Astrocyte (in vitro differentiated cells and primary cell): ENCODE data around the gene FAM81B. TPM values are rescaled to one million over a fixed set of nuclear protein-coding genes. Genes with fewer than 3 reads are reported as not detected.

Experiments used
- DNase-seq: peaks from one replicate; pipeline ENCODE4 v3.0.0-alpha.2; 2010; ENCODE audit warnings: low read depth
- FAIRE-seq: peaks from 2 replicates; lab custom pipeline; 2011; peaks lifted over from hg19 to GRCh38; lab: Jason Lieb, UNC
- H2AFZ ChIP-seq: 2 replicates; pipeline ENCODE4 v1.6.0; 2012; ENCODE audit warnings: low read depth, low read length, inconsistent platforms
- H3K27ac ChIP-seq: 2 replicates; pipeline ENCODE4 v1.5.1; 2011; ENCODE audit warnings: low read depth, low read length, inconsistent platforms
- H3K27me3 ChIP-seq: 2 replicates; pipeline ENCODE4 v1.6.0; 2011; ENCODE audit warnings: low read length, inconsistent platforms; ENCODE audit not compliant: insufficient read depth
- H3K36me3 ChIP-seq: 2 replicates; pipeline ENCODE4 v1.5.1; 2011; ENCODE audit warnings: low read length, inconsistent platforms; ENCODE audit not compliant: insufficient read depth
- H3K4me1 ChIP-seq: 2 replicates; pipeline ENCODE4 v1.5.1; 2011; ENCODE audit warnings: low read length, inconsistent platforms; ENCODE audit not compliant: insufficient read depth
- H3K4me2 ChIP-seq: 2 replicates; pipeline ENCODE4 v1.6.0; 2012; ENCODE audit warnings: low read length, inconsistent platforms
- H3K4me3 ChIP-seq: 2 replicates; pipeline ENCODE4 v1.5.1; 2011; ENCODE audit warnings: low read depth, mild to moderate bottlenecking, low read length, inconsistent platforms; ENCODE audit not compliant: insufficient read depth
- H3K79me2 ChIP-seq: 2 replicates; pipeline ENCODE4 v1.6.0; 2012; ENCODE audit warnings: mild to moderate bottlenecking, low read length, inconsistent platforms; ENCODE audit not compliant: insufficient read depth
- H3K9ac ChIP-seq: 2 replicates; pipeline ENCODE4 v1.6.0; 2012; ENCODE audit warnings: mild to moderate bottlenecking, low read length, inconsistent platforms
- H3K9me3 ChIP-seq: 2 replicates; pipeline ENCODE4 v1.5.1; 2012; ENCODE audit warnings: low read depth, mild to moderate bottlenecking, low read length, inconsistent platforms; ENCODE audit not compliant: insufficient read depth
- H4K20me1 ChIP-seq: 2 replicates; pipeline ENCODE4 v1.6.0; 2012; ENCODE audit warnings: low read length, inconsistent platforms; ENCODE audit not compliant: insufficient read depth
- H3K27ac Mint-ChIP-seq: one replicate; pipeline ENCODE4 v1.8.0; 2021; ENCODE audit warnings: mild to moderate bottlenecking, mixed read lengths; ENCODE audit not compliant: unreplicated experiment
- H3K27me3 Mint-ChIP-seq: one replicate; pipeline ENCODE4 v1.8.0; 2021; ENCODE audit warnings: low read depth, mixed read lengths; ENCODE audit not compliant: unreplicated experiment
- H3K36me3 Mint-ChIP-seq: one replicate; pipeline ENCODE4 v1.8.0; 2021; ENCODE audit warnings: low read depth, mixed read lengths; ENCODE audit not compliant: unreplicated experiment
- H3K4me1 Mint-ChIP-seq: one replicate; pipeline ENCODE4 v1.8.0; 2021; ENCODE audit warnings: low read depth, mixed read lengths; ENCODE audit not compliant: unreplicated experiment
- H3K4me3 Mint-ChIP-seq: one replicate; pipeline ENCODE4 v1.8.0; 2021; ENCODE audit warnings: mild to moderate bottlenecking, moderate library complexity, mixed read lengths; ENCODE audit not compliant: unreplicated experiment
- H3K9me3 Mint-ChIP-seq: one replicate; pipeline ENCODE4 v1.8.0; 2021; ENCODE audit warnings: mild to moderate bottlenecking, mixed read lengths; ENCODE audit not compliant: unreplicated experiment
- CTCF ChIP-seq: IDR thresholded peaks from 2 replicates; pipeline ENCODE4 v1.5.1; 2011; ENCODE audit warnings: low read depth, mild to moderate bottlenecking, inconsistent platforms, low read length, moderate library complexity; ENCODE audit not compliant: insufficient read depth
- EZH2 ChIP-seq: IDR thresholded peaks from 2 replicates; pipeline ENCODE4 v1.6.1; 2012; ENCODE audit warnings: mild to moderate bottlenecking, low read length, inconsistent platforms; ENCODE audit not compliant: insufficient read depth
- total RNA-seq: library from RNA; stranded (reverse); gene quantifications from 2 replicates; pipeline ENCODE4 v1.2.1, GENCODE V29; 2021

The FAM81B gene
- total RNA-seq, 1 donor from 2014 or later = 0.52 TPM

- Histone ChIP-seq H3K9me3 (no peaks in the 10 kb centered on the region), H4K20me1 (no peaks in the 10 kb centered on the region), H3K36me3 (no peaks in the 10 kb centered on the region), H3K4me2 (no peak overlapping the region), H3K27me3 (no peaks in the 10 kb centered on the region), H3K4me1 (peaks cover 6% of the 10 kb centered on the region), H3K4me3 (no peak overlapping the region), H3K27ac (no peak overlapping the region), H2AFZ (no peak overlapping the region), H3K9ac (no peak overlapping the region), H3K79me2 (no peaks in the 10 kb centered on the region)
- H3K4me1 Mint-ChIP-seq = peaks cover 20% of the 10 kb centered on the region
- DNase-seq (no peak), FAIRE-seq (no peak)
- H3K27me3 Mint-ChIP-seq = no peaks in the 10 kb centered on the region
- TF ChIP-seq EZH2 = no peak
- no peak for TF ChIP-seq CTCF
- H3K36me3 Mint-ChIP-seq = no peaks in the 10 kb centered on the region
- no peak overlapping the region for H3K4me3 Mint-ChIP-seq
- H3K27ac Mint-ChIP-seq = no peak overlapping the region
- no peaks in the 10 kb centered on the region for H3K9me3 Mint-ChIP-seq
These were observed 19.1 kb downstream of the FAM81B start for GRCh38 chr5:95410279-95410678.

- H3K27ac Mint-ChIP-seq = no peak overlapping the region
- H3K27ac ChIP-seq = no peak overlapping the region
- H3K4me1 ChIP-seq = peaks cover 3% of the 10 kb centered on the region
- no peak for TF ChIP-seq CTCF
- no peak for TF ChIP-seq EZH2
- H3K4me2 ChIP-seq = no peak overlapping the region
- peaks cover 18% of the 10 kb centered on the region for H3K4me1 Mint-ChIP-seq
- no peak overlapping the region for H3K4me3 ChIP-seq
- H3K36me3 ChIP-seq = no peaks in the 10 kb centered on the region
- no peaks in the 10 kb centered on the region for H3K27me3 Mint-ChIP-seq
- no peaks in the 10 kb centered on the region for H4K20me1 ChIP-seq
- FAIRE-seq = no peak
- no peak overlapping the region for H3K4me3 Mint-ChIP-seq
- no peaks in the 10 kb centered on the region for H3K9me3 Mint-ChIP-seq
- no peaks in the 10 kb centered on the region for H3K27me3 ChIP-seq
- no peak for DNase-seq
- no peaks in the 10 kb centered on the region for H3K9me3 ChIP-seq
- H2AFZ ChIP-seq = no peak overlapping the region
- H3K9ac ChIP-seq = no peak overlapping the region
- H3K36me3 Mint-ChIP-seq = no peaks in the 10 kb centered on the region
- no peaks in the 10 kb centered on the region for H3K79me2 ChIP-seq
These were observed 20.3 kb downstream of the FAM81B start for GRCh38 chr5:95411474-95411873.

GRCh38 chr5:95414451-95414850 lies 23.3 kb downstream of the FAM81B start:
- Mint-ChIP-seq H3K9me3 (no peaks in the 10 kb centered on the region), H3K4me3 (no peak overlapping the region), H3K27ac (no peak overlapping the region), H3K36me3 (no peaks in the 10 kb centered on the region), H3K4me1 (peaks cover 5% of the 10 kb centered on the region), H3K27me3 (no peaks in the 10 kb centered on the region)
- DNase-seq (no peak), FAIRE-seq (no peak)
- Histone ChIP-seq H3K4me2 (no peak overlapping the region), H3K4me1 (no peaks in the 10 kb centered on the region), H3K9ac (no peak overlapping the region), H3K27ac (no peak overlapping the region), H3K27me3 (no peaks in the 10 kb centered on the region), H4K20me1 (no peaks in the 10 kb centered on the region), H2AFZ (no peak overlapping the region), H3K4me3 (no peak overlapping the region), H3K36me3 (no peaks in the 10 kb centered on the region), H3K9me3 (no peaks in the 10 kb centered on the region), H3K79me2 (no peaks in the 10 kb centered on the region)
- TF ChIP-seq EZH2 (no peak), CTCF (no peak)
